SJSA1 (cell line): ENCODE results near the gene ARL2BP. TPM values are rescaled to one million over a fixed set of nuclear protein-coding genes. Genes with fewer than 3 reads are reported as not detected.

Experiments used
- DNase-seq, 2 experiments: peaks; one replicate each; pipeline ENCODE4 v3.0.0-alpha.2; 2015 to 2020; ENCODE audit warnings: low spot score in 2 of 2, low read depth in 1 of 2
- H3K27ac ChIP-seq: fragments of 250-450 bp; sonication (Bioruptor Pico); 2 replicates; pipeline ENCODE4 v1.5.1; 2020; ENCODE audit warnings: mild to moderate bottlenecking, moderate library complexity
- H3K27me3 ChIP-seq: fragments of 250-450 bp; sonication (Bioruptor Pico); replicated peaks from 2 replicates; pipeline ENCODE4 v1.5.1; 2020; ENCODE audit warnings: mild to moderate bottlenecking, moderate library complexity
- H3K36me3 ChIP-seq: fragments of 250-450 bp; sonication (Bioruptor Pico); 2 replicates; pipeline ENCODE4 v1.5.1; 2020; ENCODE audit warnings: mild to moderate bottlenecking
- H3K4me1 ChIP-seq: fragments of 250-450 bp; sonication (Bioruptor Pico); replicated peaks from 2 replicates; pipeline ENCODE4 v1.6.1; 2021; ENCODE audit warnings: mild to moderate bottlenecking
- H3K4me3 ChIP-seq: fragments of 250-450 bp; sonication (Bioruptor Pico); 2 replicates; pipeline ENCODE4 v1.5.1; 2020; ENCODE audit warnings: mild to moderate bottlenecking
- H3K9me3 ChIP-seq: fragments of 250-450 bp; sonication (Bioruptor Pico); replicated peaks from 2 replicates; pipeline ENCODE4 v1.5.1; 2020; ENCODE audit warnings: mild to moderate bottlenecking
- total RNA-seq: library from RNA; depleted of rRNA; stranded (reverse); fragments of >200 nt; shearing (Covaris generic); gene quantifications from 2 replicates; pipeline ENCODE4 v1.2.3, GENCODE V29; 2014; rRNA removed

ARL2BP gene
- total RNA-seq, 1 experiment from 2014 or later = 118 TPM

DNA sequence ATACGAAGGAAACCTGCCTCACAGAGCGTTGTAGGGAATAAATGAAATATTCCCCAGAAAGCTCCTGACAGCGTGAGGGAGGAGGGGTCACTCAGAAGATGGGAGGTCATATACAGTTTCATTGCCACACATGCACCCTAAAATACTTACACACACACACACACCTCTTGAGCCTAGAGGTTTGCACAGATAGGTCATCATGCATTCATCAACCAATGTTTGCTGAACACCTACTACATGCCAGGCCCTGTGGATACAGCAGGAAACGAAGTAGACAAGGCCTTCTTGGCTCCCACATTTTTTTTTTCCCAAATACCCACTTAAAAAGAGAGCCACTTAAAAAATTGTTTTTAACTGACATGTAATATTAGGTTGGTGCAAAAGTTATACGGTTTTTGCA is 40.3 kb downstream of the ARL2BP start:
- H3K36me3 ChIP-seq = no peaks in the 10 kb centered on the region
- no peak overlapping the region for H3K27ac ChIP-seq
- no peaks in the 10 kb centered on the region; the same call in 1 of the 2 replicates for H3K27me3 ChIP-seq
- no peak overlapping the region for H3K4me3 ChIP-seq
- H3K4me1 ChIP-seq = peaks cover 21% of the 10 kb centered on the region
- no peaks in the 10 kb centered on the region; the same call in 1 of the 2 replicates for H3K9me3 ChIP-seq
- DNase-seq = no peak

DNA sequence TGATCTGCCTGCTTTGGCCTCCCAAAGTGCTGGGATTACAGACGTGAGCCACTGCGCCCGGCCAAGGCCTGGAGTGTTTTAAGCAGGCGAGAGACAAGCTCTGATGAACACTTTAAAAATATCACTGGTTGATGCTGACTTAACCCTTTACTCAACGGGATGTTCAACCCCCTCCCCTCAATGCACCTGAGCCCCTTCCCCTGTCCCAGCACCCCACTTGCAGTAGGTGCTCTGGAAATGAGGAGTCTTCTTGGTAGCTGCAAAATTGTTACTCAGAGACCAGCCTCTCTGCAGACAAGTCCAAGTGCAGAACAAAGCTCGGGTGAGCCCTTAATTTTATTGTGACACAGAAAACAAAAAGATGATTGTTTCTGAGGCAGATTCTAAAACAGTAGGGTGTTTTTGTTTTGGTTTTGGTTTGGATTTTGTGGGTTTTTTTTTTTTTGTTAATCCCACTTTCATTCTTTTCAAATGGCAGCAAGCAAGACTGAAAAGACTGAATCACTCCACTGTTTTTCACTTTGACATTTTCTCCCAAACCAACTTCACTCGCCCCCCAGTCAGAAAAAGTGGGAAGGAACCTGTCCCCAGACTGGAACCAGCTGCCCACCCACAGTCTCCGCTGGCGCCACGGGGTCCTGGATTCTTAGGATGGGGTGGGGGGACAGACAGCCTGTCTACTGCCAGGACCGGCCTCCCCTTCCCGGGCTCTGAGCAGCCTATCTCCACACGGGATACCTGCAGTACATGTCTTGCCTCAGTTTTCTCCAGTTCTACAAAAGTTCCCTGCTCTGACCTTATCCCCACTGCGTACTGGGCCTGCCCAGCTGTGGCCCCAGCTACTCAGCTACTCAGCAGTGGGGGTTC is 44.6 kb downstream of the ARL2BP start:
- H3K4me1 ChIP-seq = peaks cover 17% of the 10 kb centered on the region
- no peaks in the 10 kb centered on the region for H3K9me3 ChIP-seq
- H3K27me3 ChIP-seq = no peaks in the 10 kb centered on the region
- no peaks in the 10 kb centered on the region for H3K36me3 ChIP-seq
- H3K27ac ChIP-seq = peak overlapping the region; percentile 34; the same call in 1 of the 2 replicates
- no peak overlapping the region for H3K4me3 ChIP-seq
- peak in 1 of 2 experiments; percentile 49 for DNase-seq

- Histone ChIP-seq H3K9me3 (no peaks in the 10 kb centered on the region), H3K27ac (no peak overlapping the region), H3K27me3 (no peaks in the 10 kb centered on the region), H3K4me1 (peaks cover 6% of the 10 kb centered on the region), H3K4me3 (no peak overlapping the region), H3K36me3 (no peaks in the 10 kb centered on the region)
- no peak for DNase-seq
Measured at GRCh38 chr16:57297856-57298255, 52.8 kb downstream of the ARL2BP start.

DNA sequence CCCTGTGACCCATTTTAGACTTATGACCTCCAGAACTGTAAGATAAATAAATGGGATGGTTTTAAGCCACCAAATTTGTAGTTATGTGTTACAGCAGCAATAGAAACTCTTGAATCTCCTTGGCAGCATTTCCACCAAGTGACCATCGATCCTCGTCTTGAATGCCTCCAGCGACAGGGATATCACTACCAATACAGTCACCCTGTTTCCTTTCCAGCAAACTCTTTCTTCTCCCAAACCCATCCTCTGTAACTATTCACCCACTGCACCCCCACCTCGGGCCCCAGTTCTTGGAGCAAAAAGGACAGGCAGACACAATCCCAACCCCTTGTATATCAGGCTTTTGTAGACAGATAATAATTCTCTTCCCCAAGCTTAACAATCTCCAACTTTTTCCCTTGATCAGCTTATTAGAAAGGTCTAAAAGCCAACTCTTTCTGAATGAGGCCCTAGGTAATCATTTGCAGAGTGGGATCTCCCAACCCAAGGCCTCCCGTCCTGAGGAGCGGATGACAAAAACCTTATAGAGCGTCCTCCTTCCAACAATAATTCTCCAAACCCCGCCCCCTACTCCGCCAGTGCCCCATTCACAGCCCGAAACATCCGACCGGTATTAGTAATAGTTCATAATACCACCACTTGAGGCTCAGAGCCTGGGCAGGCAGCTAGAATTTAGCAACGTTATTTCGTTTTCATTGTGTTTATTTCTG is 54.1 kb downstream of the ARL2BP start:
- H3K4me3 ChIP-seq = peak overlapping the region; percentile 40
- H3K36me3 ChIP-seq = no peaks in the 10 kb centered on the region
- peak overlapping the region; percentile 4 for H3K27ac ChIP-seq
- DNase-seq = peak in 1 of 2 experiments; percentile 81
- no peaks in the 10 kb centered on the region for H3K9me3 ChIP-seq
- H3K27me3 ChIP-seq = no peaks in the 10 kb centered on the region
- H3K4me1 ChIP-seq = peaks cover 14% of the 10 kb centered on the region

DNA sequence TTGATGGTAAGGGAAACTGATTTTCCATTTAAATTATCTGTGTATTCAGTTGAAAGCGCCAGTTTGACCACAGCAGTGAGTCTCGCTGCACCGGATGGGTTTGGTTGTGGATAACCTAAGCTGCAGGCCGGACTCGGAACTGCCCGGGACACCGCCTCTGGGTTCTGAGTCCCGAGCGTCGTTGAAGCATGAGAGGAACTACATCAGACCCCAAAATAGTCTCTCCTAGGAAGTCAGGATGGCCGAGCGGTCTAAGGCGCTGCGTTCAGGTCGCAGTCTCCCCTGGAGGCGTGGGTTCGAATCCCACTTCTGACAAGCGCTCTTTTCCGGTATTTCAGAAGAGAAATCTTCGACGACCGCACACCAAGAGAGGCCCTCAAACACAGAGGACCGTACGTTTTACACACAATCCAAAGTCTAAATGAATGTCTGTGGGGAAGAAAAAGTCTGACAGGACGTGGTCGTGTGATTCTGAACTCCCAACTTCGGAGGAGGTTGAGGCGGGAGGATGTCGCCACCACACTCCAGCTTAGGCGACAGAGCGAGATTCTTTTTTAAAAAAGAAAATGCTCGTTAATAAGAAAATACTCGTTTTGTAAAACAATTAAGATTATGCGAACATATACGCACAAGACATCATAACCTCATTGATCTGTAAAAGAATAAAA is 54.8 kb downstream of the ARL2BP start:
- H3K27ac ChIP-seq = peak overlapping the region; percentile 30

DNA sequence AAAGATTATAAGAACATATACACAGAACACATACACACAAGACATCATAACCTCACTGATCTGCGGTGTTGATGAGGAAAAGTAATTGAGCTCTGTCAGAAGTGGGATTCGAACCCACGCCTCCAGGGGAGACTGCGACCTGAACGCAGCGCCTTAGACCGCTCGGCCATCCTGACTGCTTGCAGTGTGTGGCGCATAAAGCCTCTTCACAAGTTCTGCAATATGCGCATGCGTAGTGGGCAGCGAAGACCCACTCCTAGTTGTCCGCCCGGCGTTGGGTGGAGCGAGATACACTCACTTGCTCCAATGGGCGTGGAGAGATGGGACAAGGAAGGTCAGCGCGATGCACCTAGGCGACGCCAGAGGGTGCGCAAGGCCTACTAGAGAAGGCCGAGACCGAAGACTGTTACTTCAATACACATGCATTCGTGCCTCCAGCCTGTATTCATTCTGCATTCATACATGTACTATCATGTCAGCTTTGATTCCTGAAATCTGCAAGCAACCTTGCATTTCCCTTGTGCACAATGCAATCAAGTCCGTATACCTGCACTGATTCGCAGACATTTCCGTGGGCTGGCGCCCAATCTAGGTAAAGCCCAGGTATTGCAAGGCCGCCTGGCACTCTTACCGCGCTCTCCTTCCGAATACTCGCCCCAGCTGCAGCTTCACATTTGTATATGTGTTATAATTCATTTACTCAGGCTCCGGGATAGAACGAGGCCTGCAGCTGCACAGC is 55.5 kb downstream of the ARL2BP start:
- Histone ChIP-seq H3K36me3 (no peaks in the 10 kb centered on the region), H3K4me3 (peak overlapping the region; percentile 40), H3K27ac (peak overlapping the region; percentile 30), H3K9me3 (no peaks in the 10 kb centered on the region), H3K4me1 (peaks cover 28% of the 10 kb centered on the region), H3K27me3 (no peaks in the 10 kb centered on the region)
- DNase-seq = peak; percentile 98 to 99

More for the DNA sequence above, 54.8 kb downstream of the ARL2BP start:
- Histone ChIP-seq H3K9me3 (no peaks in the 10 kb centered on the region), H3K4me3 (peak overlapping the region; percentile 40), H3K27me3 (no peaks in the 10 kb centered on the region), H3K36me3 (no peaks in the 10 kb centered on the region), H3K4me1 (peaks cover 21% of the 10 kb centered on the region)
- DNase-seq = peak; percentile 92 to 99

GRCh38 chr16:57301126-57301817 is 56.2 kb downstream of the ARL2BP start:
- H3K4me1 ChIP-seq = peaks cover 29% of the 10 kb centered on the region
- no peak for DNase-seq
- H3K4me3 ChIP-seq = no peak overlapping the region
- H3K36me3 ChIP-seq = no peaks in the 10 kb centered on the region
- H3K27ac ChIP-seq = no peak overlapping the region
- no peaks in the 10 kb centered on the region for H3K27me3 ChIP-seq
- H3K9me3 ChIP-seq = no peaks in the 10 kb centered on the region

Other genes with a start within 250 kb of the ARL2BP start
- 20.0 and 35.8 TPM in 2 replicates for gene CPNE2, start 152.7 kb upstream of the ARL2BP start, total RNA-seq
- gene PSME3IP1, start 59.2 kb upstream of the ARL2BP start, total RNA-seq = 93.1 and 112 TPM in 2 replicates
- 13.9 and 40.2 TPM in 2 replicates for gene RSPRY1, start 58.9 kb upstream of the ARL2BP start, total RNA-seq
- gene PLLP, start 39.4 kb downstream of the ARL2BP start, total RNA-seq = not detected in 2 replicates
- gene CCL22, start 113.5 kb downstream of the ARL2BP start, total RNA-seq = not detected in 2 replicates
- 0.18 and 0.38 TPM in 2 replicates for gene CX3CL1, start 127.2 kb downstream of the ARL2BP start, total RNA-seq
- not detected in 2 replicates for gene CCL17, start 159.5 kb downstream of the ARL2BP start, total RNA-seq
- 77.5 and 78.7 TPM in 2 replicates for gene CIAPIN1, start 202.1 kb downstream of the ARL2BP start, total RNA-seq
- 34.6 and 41.5 TPM in 2 replicates for gene COQ9, start 202.2 kb downstream of the ARL2BP start, total RNA-seq
- gene POLR2C, start 217.4 kb downstream of the ARL2BP start, total RNA-seq = 129 and 200 TPM in 2 replicates
- gene DOK4, start 241.2 kb downstream of the ARL2BP start, total RNA-seq = 5.6 and 5.7 TPM in 2 replicates